Naive thymus-derived CD4-positive, alpha-beta T cell (primary cell): ENCODE measurements around the gene ZC3H12C. TPM values are rescaled to one million over a fixed set of nuclear protein-coding genes. Genes with fewer than 3 reads are reported as not detected.
"Not testable (repeated sequence)": the region's sequence is repeated elsewhere in the genome, so short reads cannot be mapped to it uniquely, and the experiment has no call there.

Source experiments
- ATAC-seq: fragments of 150-1000 bp; cut with Tn5 transposase; 2 replicates; pipeline ENCODE4 v1.10.0; 2021; ENCODE audit warnings: mild to moderate bottlenecking, moderate library complexity
- CTCF ChIA-PET: fragments of 350-600 bp; sonication (Branson Sonifier 250); formaldehyde crosslinking; loops from one replicate; lab custom pipeline; 2021; ENCODE audit warnings: antibody characterized with exemption; lab: Charles Lee
- POLR2A ChIA-PET: fragments of 350-600 bp; sonication (Branson Sonifier 250); formaldehyde crosslinking; loops from one replicate; lab custom pipeline; 2021; ENCODE audit warnings: antibody characterized with exemption, inconsistent platforms; lab: Charles Lee
- DNase-seq, 9 donors: peaks; one replicate each; pipeline versions ENCODE4 v3.0.0 to v3.0.0-alpha.2; 2020 to 2022; ENCODE audit warnings: mixed read lengths in 1 of 9
- H3K27ac ChIP-seq: one replicate; pipeline ENCODE4 v1.7.0; 2013; ENCODE audit warnings: mild to moderate bottlenecking, low read depth, low read length, moderate library complexity
- H3K27me3 ChIP-seq, 2 donors: one replicate each; pipeline ENCODE4 v1.7.0; 2013; ENCODE audit warnings: low read length in 2 of 2, mild to moderate bottlenecking in 2 of 2, moderate library complexity in 2 of 2; ENCODE audit not compliant: control insufficient read depth in 2 of 2, insufficient read depth in 2 of 2
- H3K36me3 ChIP-seq, 3 experiments: 1 replicate in 2 of 3; 2 replicates in 1 of 3; pipeline ENCODE4 v1.7.0; 2013; ENCODE audit warnings: low read length in 3 of 3, mild to moderate bottlenecking in 3 of 3, moderate library complexity in 1 of 3; ENCODE audit not compliant: insufficient read depth in 3 of 3, control insufficient read depth in 2 of 3
- H3K4me1 ChIP-seq, 2 donors: one replicate each; pipeline ENCODE4 v1.7.0; 2013; ENCODE audit warnings: low read length in 2 of 2, mild to moderate bottlenecking in 2 of 2, moderate library complexity in 1 of 2; ENCODE audit not compliant: control insufficient read depth in 2 of 2, insufficient read depth in 2 of 2
- H3K4me3 ChIP-seq: 2 replicates; pipeline ENCODE4 v1.7.0; 2013; ENCODE audit warnings: mild to moderate bottlenecking, low read length
- H3K9me3 ChIP-seq, 3 experiments: 1 replicate in 2 of 3; 2 replicates in 1 of 3; pipeline ENCODE4 v1.7.0; 2013; ENCODE audit warnings: low read length in 3 of 3; ENCODE audit not compliant: control insufficient read depth in 2 of 3
- H3K27ac Mint-ChIP-seq, 9 donors: one replicate each; pipeline ENCODE4 v1.8.0; 2020 to 2022; ENCODE audit warnings: mixed read lengths in 9 of 9, mild to moderate bottlenecking in 8 of 9, moderate library complexity in 5 of 9, inconsistent platforms in 2 of 9
- H3K27me3 Mint-ChIP-seq, 5 donors: one replicate each; pipeline ENCODE4 v1.8.0; 2021 to 2022; ENCODE audit warnings: mixed read lengths in 5 of 5, mild to moderate bottlenecking in 1 of 5
- H3K36me3 Mint-ChIP-seq, 5 donors: one replicate each; pipeline ENCODE4 v1.8.0; 2020 to 2022; ENCODE audit warnings: mixed read lengths in 5 of 5, mild to moderate bottlenecking in 3 of 5, inconsistent platforms in 1 of 5
- H3K4me1 Mint-ChIP-seq, 7 donors: one replicate each; pipeline ENCODE4 v1.8.0; 2020 to 2022; ENCODE audit warnings: mixed read lengths in 7 of 7, mild to moderate bottlenecking in 3 of 7, inconsistent platforms in 1 of 7
- H3K4me3 Mint-ChIP-seq, 10 donors: one replicate each; pipeline ENCODE4 v1.8.0; 2020 to 2022; ENCODE audit warnings: mild to moderate bottlenecking in 10 of 10, mixed read lengths in 10 of 10, moderate library complexity in 6 of 10, inconsistent platforms in 2 of 10
- H3K9me3 Mint-ChIP-seq, 11 donors: one replicate each; pipeline ENCODE4 v1.8.0; 2020 to 2022; ENCODE audit warnings: mixed read lengths in 11 of 11, mild to moderate bottlenecking in 4 of 11, inconsistent platforms in 1 of 11, moderate library complexity in 1 of 11
- intact Hi-C, 2 donors: fragments of 100-400 bp; cut with micrococcal nuclease; formaldehyde crosslinking; loops; one replicate each; pipeline ENCODE4 v1.15.1; 2023
- polyA plus RNA-seq, 2 donors: library from polyadenylated mRNA; unstranded; fragments of 300-500 nt; fragmentation: Illumina TruSeq; gene quantifications; one replicate each; pipeline ENCODE4 v1.2.3, GENCODE V29; 2021
- total RNA-seq, 6 experiments: library from RNA in 5 of 6; stranded (reverse) in 5 of 6; gene quantifications; 1 replicate in 5 of 6; 2 replicates in 1 of 6; pipeline ENCODE4 v1.2.3 and lab custom pipeline; 2021 to 2026

The ZC3H12C gene
- total and polyA plus RNA-seq, 7 experiments from 2014 or later: 0.19 to 2.5 (median 0.35) TPM; not detected in 2

DNA sequence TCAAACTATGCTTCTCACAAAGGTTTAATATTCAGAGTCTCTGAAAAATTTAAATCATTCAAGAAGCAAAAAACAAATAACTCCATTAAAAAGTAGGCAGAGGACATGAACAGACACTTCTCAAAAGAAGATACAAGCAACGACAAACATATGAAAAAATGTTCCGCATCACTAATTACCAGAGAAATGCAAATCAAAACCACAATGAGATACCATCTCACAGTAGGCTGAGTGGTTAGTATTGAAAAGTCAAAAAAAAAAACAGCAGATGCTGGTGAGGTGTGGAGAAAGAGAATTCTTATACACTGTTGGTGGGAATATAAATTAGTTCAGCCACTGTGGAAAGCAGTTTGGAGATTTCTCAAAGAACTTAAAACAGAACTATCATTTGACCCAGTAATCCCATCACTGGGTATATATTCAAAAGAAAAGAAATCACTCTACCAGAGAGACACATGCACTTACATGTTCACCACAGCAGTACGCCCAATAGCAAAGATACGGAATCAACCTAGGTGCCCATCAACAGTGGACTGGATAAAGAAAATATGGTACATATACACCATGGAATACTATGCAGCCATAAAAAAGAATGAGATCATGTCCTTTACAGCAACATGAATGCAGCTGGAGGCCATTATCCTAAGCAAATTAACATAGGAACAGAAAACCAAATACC is 99.6 kb downstream of the ZC3H12C start:
- Mint-ChIP-seq H3K4me1 (peaks cover 0 to 14% (median 8%) of the 10 kb centered on the region in 7 donors), H3K27ac (peak overlapping the region in 1 of 9 donors; percentile 26), H3K27me3 (peaks cover 0 to 40% (median 5%) of the 10 kb centered on the region in 5 donors)
- H3K27me3 ChIP-seq, POLR2A ChIA-PET, H3K9me3 Mint-ChIP-seq, H3K36me3 Mint-ChIP-seq, H3K36me3 ChIP-seq, intact Hi-C loops, H3K9me3 ChIP-seq, H3K4me3 ChIP-seq, H3K27ac ChIP-seq, H3K4me1 ChIP-seq, H3K4me3 Mint-ChIP-seq: not testable (repeated sequence)
- peak in 1 of 9 donors; percentile 8 for DNase-seq
- CTCF ChIA-PET: interaction anchor here (0.6 kb wide), 1 partner anchor 254 kb away, joined by 3 read pairs; no protein-coding TSS in a partner anchor
- ATAC-seq: peak; percentile 47

DNA sequence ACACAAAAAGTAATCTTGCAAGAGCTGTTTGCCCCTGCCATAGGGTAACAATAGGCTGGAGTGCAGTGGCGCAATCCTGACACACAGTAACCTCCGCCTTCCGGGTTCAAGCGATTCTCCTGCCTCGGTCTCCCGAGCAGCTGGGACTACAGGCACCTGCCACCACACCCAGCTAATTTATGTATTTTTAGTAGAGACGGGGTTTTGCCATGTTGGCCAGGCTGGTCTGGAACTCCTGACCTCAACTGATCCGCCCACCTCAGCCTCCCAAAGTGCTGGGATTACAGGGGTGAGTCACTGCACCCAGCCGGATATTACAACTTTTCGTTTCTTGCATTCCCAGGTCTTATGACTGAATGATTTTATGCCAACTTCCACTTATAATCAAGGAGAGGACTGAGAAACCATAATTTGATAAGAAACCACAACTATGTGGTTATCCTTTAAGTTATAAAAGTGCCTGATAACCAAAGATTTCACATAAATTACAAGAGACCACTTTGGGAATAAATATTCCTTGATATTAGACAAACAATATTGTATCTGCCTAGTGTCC is 101.1 kb downstream of the ZC3H12C start:
- H3K36me3 ChIP-seq, H3K36me3 Mint-ChIP-seq, H3K4me1 ChIP-seq, H3K9me3 Mint-ChIP-seq, H3K4me3 Mint-ChIP-seq, H3K4me3 ChIP-seq, H3K27ac Mint-ChIP-seq, H3K9me3 ChIP-seq, H3K27me3 ChIP-seq, intact Hi-C loops, H3K27ac ChIP-seq, DNase-seq, POLR2A ChIA-PET: not testable (repeated sequence)
- Mint-ChIP-seq H3K27me3 (peaks cover 0 to 40% (median 4%) of the 10 kb centered on the region in 5 donors), H3K4me1 (peaks cover 0 to 14% (median 8%) of the 10 kb centered on the region in 7 donors)
- ATAC-seq: peak; percentile 12
- CTCF ChIA-PET: interaction anchor here (1.1 kb wide), 1 partner anchor 183 kb away, joined by 3 read pairs; no protein-coding TSS in a partner anchor

DNA sequence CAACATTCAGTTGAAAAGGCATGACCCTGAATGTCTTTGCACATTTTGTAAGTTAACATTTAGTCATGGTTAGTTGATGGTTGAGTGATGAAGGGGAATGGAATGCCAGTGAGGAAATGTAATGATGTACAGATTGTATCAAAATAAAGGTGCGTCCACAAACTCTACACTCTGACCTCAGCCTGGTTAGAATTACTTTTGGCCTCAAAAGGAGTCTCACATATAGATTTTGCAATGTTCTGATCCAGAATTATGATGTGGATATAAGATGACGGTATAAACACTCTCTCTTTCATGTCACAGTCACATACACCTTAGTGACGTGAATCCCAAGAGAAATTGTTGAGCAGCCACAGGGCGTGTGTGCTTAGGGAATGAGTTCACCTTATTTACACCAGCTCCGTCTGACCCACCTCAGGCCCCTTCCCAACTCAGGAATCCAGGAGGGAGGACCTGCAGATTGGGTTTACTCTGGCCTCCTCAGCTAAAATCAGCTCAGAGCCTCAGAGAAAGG is 103.1 kb downstream of the ZC3H12C start:
- no peak for ATAC-seq
- Histone ChIP-seq H3K4me1 (peaks cover 0 to 7% of the 10 kb centered on the region in 2 donors), H3K27ac (no peak overlapping the region), H3K27me3 (no peaks in the 10 kb centered on the region), H3K4me3 (no peak overlapping the region), H3K9me3 (no peaks in the 10 kb centered on the region), H3K36me3 (no peaks in the 10 kb centered on the region)
- Mint-ChIP-seq H3K4me1 (peaks cover 0 to 17% (median 8%) of the 10 kb centered on the region in 7 donors), H3K4me3 (no peak overlapping the region), H3K27ac (no peak overlapping the region), H3K36me3 (peaks cover 0 to 2% (median 0%) of the 10 kb centered on the region in 5 donors), H3K27me3 (peaks cover 0 to 25% (median 3%) of the 10 kb centered on the region in 5 donors), H3K9me3 (peaks cover 0 to 4% (median 0%) of the 10 kb centered on the region in 11 donors)
- intact Hi-C loops: no loop called here
- POLR2A ChIA-PET: no interaction called here
- DNase-seq: no peak
- CTCF ChIA-PET: interaction anchor here (0.7 to 1.7 kb wide), 2 partner anchors 172 to 239 kb away, joined by 3 to 6 read pairs; no protein-coding TSS in a partner anchor

DNA sequence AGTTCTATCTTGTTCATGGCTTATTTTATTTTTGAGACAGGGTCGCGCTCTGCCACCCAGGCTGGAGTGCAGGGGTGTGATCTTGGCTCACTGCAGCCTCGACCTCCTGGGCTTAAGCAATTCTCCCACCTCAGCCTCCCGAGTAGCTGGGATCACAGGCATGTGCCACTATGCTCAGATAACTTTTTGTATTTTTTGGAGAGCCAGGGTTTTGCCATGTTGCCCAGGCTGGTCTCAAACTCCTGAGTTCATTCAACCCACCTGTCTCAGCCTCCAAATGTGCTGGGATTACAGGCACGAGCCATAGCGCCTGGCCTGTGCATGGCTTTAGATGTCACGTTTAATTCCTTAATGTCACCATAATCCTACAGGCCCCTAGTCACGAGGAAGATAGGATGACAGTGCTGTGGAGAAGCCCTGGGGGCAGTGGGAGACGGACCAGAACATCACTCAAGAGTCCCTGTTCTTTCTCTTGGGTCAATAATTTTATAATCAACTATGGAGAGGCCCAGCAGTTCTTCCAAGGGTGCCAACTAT is 103.8 kb downstream of the ZC3H12C start:
- H3K27ac Mint-ChIP-seq: no peak overlapping the region
- H3K36me3 Mint-ChIP-seq: peaks cover 0 to 2% (median 0%) of the 10 kb centered on the region in 5 donors
- no peak overlapping the region for H3K4me3 Mint-ChIP-seq
- peaks cover 0 to 4% (median 0%) of the 10 kb centered on the region in 11 donors for H3K9me3 Mint-ChIP-seq
- no peaks in the 10 kb centered on the region for H3K9me3 ChIP-seq
- no peak overlapping the region for H3K27ac ChIP-seq
- no peak for DNase-seq
- intact Hi-C loops: no loop called here
- peaks cover 0 to 22% (median 3%) of the 10 kb centered on the region in 5 donors for H3K27me3 Mint-ChIP-seq
- peaks cover 0 to 7% of the 10 kb centered on the region in 2 donors for H3K4me1 ChIP-seq
- ATAC-seq: no peak
- H3K4me3 ChIP-seq: no peak overlapping the region
- ChIA-PET POLR2A (no interaction called here), CTCF (interaction anchor here (1.7 kb wide), 1 partner anchor 238 kb away, joined by 6 read pairs; no protein-coding TSS in a partner anchor)
- H3K27me3 ChIP-seq: no peaks in the 10 kb centered on the region
- H3K4me1 Mint-ChIP-seq: peaks cover 0 to 17% (median 8%) of the 10 kb centered on the region in 7 donors
- H3K36me3 ChIP-seq: no peaks in the 10 kb centered on the region

DNA sequence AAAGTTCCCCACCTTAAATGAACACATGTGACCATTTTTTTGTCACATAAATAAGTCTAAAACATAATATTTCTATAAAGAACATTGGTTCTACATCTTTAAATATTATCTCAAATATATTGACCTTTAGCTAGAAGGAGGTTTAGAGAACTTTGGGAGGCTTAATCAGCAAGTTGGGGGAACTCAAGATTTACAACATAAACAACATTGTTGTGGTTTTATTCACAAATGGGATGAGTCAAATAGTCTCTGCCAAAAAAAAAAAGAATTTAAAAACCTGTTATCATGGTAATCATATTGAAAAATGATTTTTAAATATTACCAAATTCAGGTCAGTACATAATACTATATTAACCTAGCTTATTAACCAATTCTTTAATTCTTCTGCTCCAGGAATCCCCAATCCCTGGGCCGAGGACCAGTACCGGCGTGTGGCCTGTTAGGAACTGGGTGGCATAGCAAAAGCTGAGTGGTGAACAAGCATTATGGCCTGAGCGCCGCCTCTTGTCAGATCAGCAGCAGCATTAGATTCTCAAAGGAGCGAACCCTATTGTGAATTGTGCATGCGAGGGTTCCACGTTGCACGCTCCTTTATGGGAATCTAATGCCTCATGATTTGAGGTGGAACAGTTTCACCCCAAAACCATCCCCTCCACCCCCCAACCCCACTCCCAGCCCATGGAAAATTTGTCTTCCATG is 105.0 kb downstream of the ZC3H12C start:
- no peak overlapping the region for H3K4me3 Mint-ChIP-seq
- Histone ChIP-seq H3K36me3 (no peaks in the 10 kb centered on the region), H3K4me3 (no peak overlapping the region), H3K4me1 (peaks cover 0 to 1% of the 10 kb centered on the region in 2 donors), H3K9me3 (no peaks in the 10 kb centered on the region), H3K27me3 (no peaks in the 10 kb centered on the region), H3K27ac (no peak overlapping the region)
- H3K36me3 Mint-ChIP-seq: no peaks in the 10 kb centered on the region
- H3K9me3 Mint-ChIP-seq: no peaks in the 10 kb centered on the region
- no peak for DNase-seq
- peaks cover 0 to 11% (median 3%) of the 10 kb centered on the region in 5 donors for H3K27me3 Mint-ChIP-seq
- ChIA-PET POLR2A (no interaction called here), CTCF (interaction anchor here (0.7 to 5.6 kb wide), 3 partner anchors 27 to 234 kb away, joined by 3 to 72 read pairs (median 7); partner anchors contain the start of gene FDX1)
- intact Hi-C loops: no loop called here
- peaks cover 0 to 5% (median 0%) of the 10 kb centered on the region in 7 donors for H3K4me1 Mint-ChIP-seq
- H3K27ac Mint-ChIP-seq: no peak overlapping the region
- no peak for ATAC-seq
